Calu3 (cell line): Measurements from ENCODE around the gene NLRP5. TPM values are rescaled to one million over a fixed set of nuclear protein-coding genes. Genes with fewer than 3 reads are reported as not detected.

Experiments
- BruUV-seq: library from RNA; stranded (reverse); fragments of 400-500 nt; replicated peaks from 2 replicates; lab custom pipeline; 2021; lab: Mats Ljungman, UMichigan
- CTCF ChIA-PET: fragments of 300-600 bp; sonication (Branson Sonifier 250); formaldehyde crosslinking; loops from one replicate; lab custom pipeline; 2022; ENCODE audit warnings: antibody characterized with exemption; lab: Charles Lee
- DNase-seq: peaks from one replicate; pipeline ENCODE4 v3.0.0; 2022
- H3K27ac Mint-ChIP-seq: one replicate; pipeline ENCODE4 v1.8.0; 2022; ENCODE audit warnings: mixed read lengths; ENCODE audit not compliant: unreplicated experiment
- H3K27me3 Mint-ChIP-seq: one replicate; pipeline ENCODE4 v1.8.0; 2022; ENCODE audit warnings: mixed read lengths; ENCODE audit not compliant: unreplicated experiment
- H3K36me3 Mint-ChIP-seq: one replicate; pipeline ENCODE4 v1.8.0; 2022; ENCODE audit warnings: mild to moderate bottlenecking, moderate library complexity, mixed read lengths; ENCODE audit not compliant: insufficient read depth, unreplicated experiment
- H3K4me1 Mint-ChIP-seq: one replicate; pipeline ENCODE4 v1.8.0; 2022; ENCODE audit warnings: mild to moderate bottlenecking, low read depth, mixed read lengths; ENCODE audit not compliant: unreplicated experiment
- H3K4me3 Mint-ChIP-seq: one replicate; pipeline ENCODE4 v1.8.0; 2022; ENCODE audit warnings: mild to moderate bottlenecking, low read depth, moderate library complexity, mixed read lengths; ENCODE audit not compliant: unreplicated experiment
- H3K9me3 Mint-ChIP-seq: one replicate; pipeline ENCODE4 v1.8.0; 2022; ENCODE audit warnings: low read depth, mixed read lengths; ENCODE audit not compliant: unreplicated experiment
- intact Hi-C: fragments of 100-400 bp; cut with micrococcal nuclease; formaldehyde crosslinking; loops from one replicate; pipeline ENCODE4 v1.10.0; 2022; ENCODE audit not compliant: unreplicated experiment
- total RNA-seq: library from RNA; stranded (reverse); gene quantifications from 2 replicates; pipeline ENCODE4 v1.2.3, GENCODE V29; 2022
- TF ChIP-seq, protein P1 (sequence below): fragments of 200-600 bp; IDR thresholded peaks from one replicate; pipeline ENCODE4 v1.8.0; 2022; ENCODE audit warnings: antibody characterized with exemption; ENCODE audit not compliant: unreplicated experiment

The NLRP5 gene
- total RNA-seq, 1 experiment from 2014 or later: not detected

DNA sequence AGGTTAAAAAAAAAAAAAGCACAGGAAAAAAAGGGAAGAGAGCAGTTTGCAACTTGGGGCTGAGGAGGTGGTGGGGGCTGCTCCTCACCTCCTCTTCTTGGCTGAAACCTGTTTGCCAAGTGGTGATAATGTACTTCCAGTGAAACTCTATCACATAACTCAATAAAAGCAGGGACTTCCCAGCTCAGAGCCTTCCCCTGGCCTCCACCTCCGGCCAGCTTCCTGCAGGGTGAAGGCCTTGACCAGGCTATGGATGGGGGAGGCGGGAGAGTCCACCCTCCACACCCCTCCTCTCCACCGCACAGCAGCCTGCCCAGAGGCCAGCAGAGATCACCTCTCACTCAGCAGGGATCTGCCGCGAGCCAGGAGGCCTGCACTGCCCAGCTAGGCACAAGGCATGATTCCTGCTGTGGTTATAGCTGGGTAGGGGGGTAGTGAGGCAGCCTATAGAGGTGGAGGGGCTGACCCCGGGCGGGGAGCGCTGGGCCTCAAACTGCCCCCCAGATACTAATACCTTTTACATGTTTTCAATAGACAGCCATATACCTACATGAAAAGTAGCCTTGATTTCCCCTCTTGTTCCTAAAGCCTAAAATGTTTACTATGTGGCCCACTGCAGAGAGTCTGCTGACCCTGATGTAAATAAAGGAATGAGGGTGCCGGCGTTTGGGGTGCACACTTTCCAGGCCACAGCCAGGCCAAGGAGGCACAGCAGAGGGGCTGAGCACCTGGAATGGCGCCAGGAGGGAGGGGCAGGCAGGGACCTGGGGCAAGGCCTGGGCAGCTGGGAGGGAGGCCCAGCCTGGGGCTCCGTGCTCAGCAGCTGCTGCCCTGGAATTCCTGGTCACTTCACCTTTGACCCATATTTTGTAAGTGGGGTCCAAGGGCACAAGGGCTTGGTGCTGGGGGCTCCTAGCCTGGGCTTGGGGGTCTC is 124.2 kb downstream of the NLRP5 start:
- peak overlapping the region; percentile 45 for H3K4me3 Mint-ChIP-seq

More for the DNA sequence above, 124.2 kb downstream of the NLRP5 start:
- TF ChIP-seq, protein P1, sequence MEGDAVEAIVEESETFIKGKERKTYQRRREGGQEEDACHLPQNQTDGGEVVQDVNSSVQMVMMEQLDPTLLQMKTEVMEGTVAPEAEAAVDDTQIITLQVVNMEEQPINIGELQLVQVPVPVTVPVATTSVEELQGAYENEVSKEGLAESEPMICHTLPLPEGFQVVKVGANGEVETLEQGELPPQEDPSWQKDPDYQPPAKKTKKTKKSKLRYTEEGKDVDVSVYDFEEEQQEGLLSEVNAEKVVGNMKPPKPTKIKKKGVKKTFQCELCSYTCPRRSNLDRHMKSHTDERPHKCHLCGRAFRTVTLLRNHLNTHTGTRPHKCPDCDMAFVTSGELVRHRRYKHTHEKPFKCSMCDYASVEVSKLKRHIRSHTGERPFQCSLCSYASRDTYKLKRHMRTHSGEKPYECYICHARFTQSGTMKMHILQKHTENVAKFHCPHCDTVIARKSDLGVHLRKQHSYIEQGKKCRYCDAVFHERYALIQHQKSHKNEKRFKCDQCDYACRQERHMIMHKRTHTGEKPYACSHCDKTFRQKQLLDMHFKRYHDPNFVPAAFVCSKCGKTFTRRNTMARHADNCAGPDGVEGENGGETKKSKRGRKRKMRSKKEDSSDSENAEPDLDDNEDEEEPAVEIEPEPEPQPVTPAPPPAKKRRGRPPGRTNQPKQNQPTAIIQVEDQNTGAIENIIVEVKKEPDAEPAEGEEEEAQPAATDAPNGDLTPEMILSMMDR: no peak
- DNase-seq: peak; percentile 68
- no peaks in the 10 kb centered on the region for H3K27me3 Mint-ChIP-seq
- intact Hi-C loops: loop anchor here (2.0 kb wide), 1 partner anchor 60 kb away; no protein-coding TSS in a partner anchor
- H3K9me3 Mint-ChIP-seq: no peaks in the 10 kb centered on the region
- peaks cover 80% of the 10 kb centered on the region for H3K4me1 Mint-ChIP-seq
- peaks cover 63% of the 10 kb centered on the region for H3K36me3 Mint-ChIP-seq
- BruUV-seq: no TSS peak
- CTCF ChIA-PET: interaction anchor here (0.6 to 0.9 kb wide), 3 partner anchors 10 to 204 kb away, joined by 3 to 4 read pairs (median 3); partner anchors contain the start of genes ZNF787 and ZSCAN5A
- peak overlapping the region; percentile 16 for H3K27ac Mint-ChIP-seq

Other genes starting within 250 kb of the NLRP5 start
- not detected in 2 replicates for gene NLRP9, start 248.4 kb upstream of the NLRP5 start, total RNA-seq
- gene RFPL4A, start 227.7 kb upstream of the NLRP5 start, total RNA-seq: not detected in 2 replicates
- gene RFPL4AL1, start 217.7 kb upstream of the NLRP5 start, total RNA-seq: not detected in 2 replicates
- 0.22 TPM in 1 of 2 replicates, not detected in the other for gene NLRP11, start 154.8 kb upstream of the NLRP5 start, total RNA-seq
- gene NLRP4, start 150.2 kb upstream of the NLRP5 start, total RNA-seq: not detected in 2 replicates
- not detected in 2 replicates for gene NLRP13, start 54.4 kb upstream of the NLRP5 start, total RNA-seq
- not detected in 2 replicates for gene NLRP8, start 38.9 kb upstream of the NLRP5 start, total RNA-seq
- 68.5 and 77.3 TPM in 2 replicates for gene ZNF787, start 134.5 kb downstream of the NLRP5 start, total RNA-seq
- gene ZNF444, start 154.5 kb downstream of the NLRP5 start, total RNA-seq: 78.6 and 79.1 TPM in 2 replicates
- gene GALP, start 189.2 kb downstream of the NLRP5 start, total RNA-seq: not detected in 2 replicates
- not detected in 2 replicates for gene ZSCAN5B, start 211.0 kb downstream of the NLRP5 start, total RNA-seq
- gene ZSCAN5C, start 215.5 kb downstream of the NLRP5 start, total RNA-seq: not detected in 2 replicates